BLaER1 treated with 17β-estradiol and CSF1 and Interleukin-3, amounts not matched to agents 10 nM and 100 nM (cell line): ENCODE results near the gene COBLL1.

Experiments used
- H3K27ac ChIP-seq, 11 experiments: shearing (Covaris generic); formaldehyde crosslinking; 2 replicates each; pipeline ENCODE4 v1.8.1; 2022
- H3K27me3 ChIP-seq, 11 experiments: shearing (Covaris generic); formaldehyde crosslinking; 2 replicates each; pipeline ENCODE4 v1.8.1; 2022
- H3K36me3 ChIP-seq, 11 experiments: shearing (Covaris generic); formaldehyde crosslinking; 2 replicates each; pipeline ENCODE4 v1.8.1; 2022
- H3K4me1 ChIP-seq, 10 experiments: shearing (Covaris generic); formaldehyde crosslinking; 2 replicates each; pipeline ENCODE4 v1.8.1; 2022
- H3K4me2 ChIP-seq, 11 experiments: shearing (Covaris generic); formaldehyde crosslinking; 2 replicates each; pipeline ENCODE4 v1.8.1; 2022
- H3K4me3 ChIP-seq, 10 experiments: shearing (Covaris generic); formaldehyde crosslinking; 2 replicates each; pipeline ENCODE4 v1.8.1; 2022
- H3K9ac ChIP-seq, 11 experiments: shearing (Covaris generic); formaldehyde crosslinking; 2 replicates each; pipeline ENCODE4 v1.8.1; 2022
- H3K9me3 ChIP-seq, 11 experiments: shearing (Covaris generic); formaldehyde crosslinking; replicated peaks in 1 of 11; 2 replicates each; pipeline ENCODE4 v1.8.1; 2022
- H4K20me1 ChIP-seq, 11 experiments: shearing (Covaris generic); formaldehyde crosslinking; 2 replicates each; pipeline ENCODE4 v1.8.1; 2022
- Cebpa-rat ChIP-seq, 11 experiments: shearing (Covaris generic); IDR thresholded peaks; 2 replicates each; pipeline ENCODE4 v1.8.1; 2022

Gene COBLL1

GRCh38 chr2:164671664-164672396 is 169.8 kb downstream of the COBLL1 start:
- Histone ChIP-seq H4K20me1 (no peaks in the 10 kb centered on the region), H3K36me3 (no peaks in the 10 kb centered on the region), H3K4me1 (peaks cover 0 to 15% (median 10%) of the 10 kb centered on the region in 10 experiments; a peak in 13 of 20 replicates), H3K27me3 (no peaks in the 10 kb centered on the region), H3K4me2 (no peak overlapping the region), H3K9ac (no peak overlapping the region), H3K4me3 (no peak overlapping the region), H3K9me3 (no peaks in the 10 kb centered on the region), H3K27ac (no peak overlapping the region)
- no peak for TF ChIP-seq Cebpa-rat (IDR thresholded peaks at IDR 0.05)

- H3K4me3 ChIP-seq = no peak overlapping the region
- H3K9me3 ChIP-seq = no peaks in the 10 kb centered on the region
- no peak overlapping the region for H3K4me2 ChIP-seq
- H3K27me3 ChIP-seq = no peaks in the 10 kb centered on the region
- H3K36me3 ChIP-seq = no peaks in the 10 kb centered on the region
- H3K4me1 ChIP-seq = peaks cover 0 to 15% (median 10%) of the 10 kb centered on the region in 10 experiments; a peak in 13 of 20 replicates
- no peaks in the 10 kb centered on the region for H4K20me1 ChIP-seq
- no peak for TF ChIP-seq Cebpa-rat (IDR thresholded peaks at IDR 0.05)
- no peak overlapping the region for H3K27ac ChIP-seq
- H3K9ac ChIP-seq = no peak overlapping the region
These were observed 172.3 kb downstream of the COBLL1 start for GRCh38 chr2:164669291-164669690.

- Histone ChIP-seq H3K36me3 (no peaks in the 10 kb centered on the region), H4K20me1 (no peaks in the 10 kb centered on the region), H3K27me3 (no peaks in the 10 kb centered on the region), H3K4me3 (no peak overlapping the region), H3K4me1 (peaks cover 0 to 15% (median 10%) of the 10 kb centered on the region in 10 experiments; a peak in 13 of 20 replicates), H3K9me3 (no peaks in the 10 kb centered on the region), H3K4me2 (peak overlapping the region in 8 of 11 experiments; percentile 14 to 64 (median 54); a peak in 15 of 22 replicates), H3K27ac (no peak overlapping the region), H3K9ac (no peak overlapping the region)
- TF ChIP-seq Cebpa-rat (IDR thresholded peaks at IDR 0.05) = no peak
These were observed 174.1 kb downstream of the COBLL1 start for GRCh38 chr2:164667566-164667965.

GRCh38 chr2:164664070-164664469 is 177.6 kb downstream of the COBLL1 start:
- TF ChIP-seq Cebpa-rat (IDR thresholded peaks at IDR 0.05) = no peak

GRCh38 chr2:164662868-164663631 is 178.6 kb downstream of the COBLL1 start:
- peaks cover 0 to 10% (median 7%) of the 10 kb centered on the region in 10 experiments; a peak in 13 of 20 replicates for H3K4me1 ChIP-seq
- H3K27me3 ChIP-seq = no peaks in the 10 kb centered on the region
- H3K9ac ChIP-seq = no peak overlapping the region
- H4K20me1 ChIP-seq = no peaks in the 10 kb centered on the region
- no peak overlapping the region for H3K27ac ChIP-seq
- 0 out of 22 replicates have a peak, but pooled peaks cover 0 to under 1% (median 0%) of the 10 kb centered on the region in 11 experiments for H3K9me3 ChIP-seq
- TF ChIP-seq Cebpa-rat (IDR thresholded peaks at IDR 0.05) = no peak
- no peak overlapping the region for H3K4me2 ChIP-seq
- H3K4me3 ChIP-seq = no peak overlapping the region
- H3K36me3 ChIP-seq = no peaks in the 10 kb centered on the region

More at GRCh38 chr2:164664070-164664469, 177.6 kb downstream of the COBLL1 start:
- no peak overlapping the region for H3K4me2 ChIP-seq
- no peaks in the 10 kb centered on the region for H4K20me1 ChIP-seq
- H3K36me3 ChIP-seq = no peaks in the 10 kb centered on the region
- no peaks in the 10 kb centered on the region for H3K27me3 ChIP-seq
- peaks cover 0 to 15% (median 10%) of the 10 kb centered on the region in 10 experiments; a peak in 13 of 20 replicates for H3K4me1 ChIP-seq
- no peak overlapping the region for H3K27ac ChIP-seq
- no peak overlapping the region for H3K9ac ChIP-seq
- no peaks in the 10 kb centered on the region for H3K9me3 ChIP-seq
- H3K4me3 ChIP-seq = no peak overlapping the region

- H3K36me3 ChIP-seq = no peaks in the 10 kb centered on the region
- H3K27me3 ChIP-seq = no peaks in the 10 kb centered on the region
- H3K9ac ChIP-seq = no peak overlapping the region
- H4K20me1 ChIP-seq = no peaks in the 10 kb centered on the region
- no peak overlapping the region for H3K27ac ChIP-seq
- H3K4me1 ChIP-seq = peaks cover 0 to under 1% (median 0%) of the 10 kb centered on the region in 10 experiments; a peak in 1 of 20 replicates
- H3K9me3 ChIP-seq = 0 out of 22 replicates have a peak, but pooled peaks cover 0 to 5% (median 0%) of the 10 kb centered on the region in 11 experiments
- TF ChIP-seq Cebpa-rat (IDR thresholded peaks at IDR 0.05) = no peak
- no peak overlapping the region for H3K4me3 ChIP-seq
- no peak overlapping the region for H3K4me2 ChIP-seq
These were observed 179.6 kb downstream of the COBLL1 start for GRCh38 chr2:164662066-164662465.

GRCh38 chr2:164661349-164661748 is 180.3 kb downstream of the COBLL1 start:
- Histone ChIP-seq H4K20me1 (no peaks in the 10 kb centered on the region), H3K4me2 (no peak overlapping the region), H3K27ac (no peak overlapping the region), H3K9ac (no peak overlapping the region), H3K9me3 (0 out of 22 replicates have a peak, but pooled peaks cover 0 to 5% (median 0%) of the 10 kb centered on the region in 11 experiments), H3K36me3 (no peaks in the 10 kb centered on the region), H3K4me1 (no peaks in the 10 kb centered on the region), H3K4me3 (no peak overlapping the region), H3K27me3 (no peaks in the 10 kb centered on the region)
- TF ChIP-seq Cebpa-rat (IDR thresholded peaks at IDR 0.05) = no peak

- Histone ChIP-seq H3K4me2 (no peak overlapping the region), H3K9me3 (0 out of 22 replicates have a peak, but pooled peaks cover 0 to 5% (median 0%) of the 10 kb centered on the region in 11 experiments)
These were observed 184.5 kb downstream of the COBLL1 start for GRCh38 chr2:164657129-164657528.

GRCh38 chr2:164655750-164656149 is 185.9 kb downstream of the COBLL1 start:
- H3K9me3 ChIP-seq = peaks cover under 1 to 14% (median 7%) of the 10 kb centered on the region in 11 experiments; a peak in 11 of 22 replicates
- TF ChIP-seq Cebpa-rat (IDR thresholded peaks at IDR 0.05) = no peak
- no peaks in the 10 kb centered on the region for H4K20me1 ChIP-seq
- H3K4me3 ChIP-seq = no peak overlapping the region
- no peak overlapping the region for H3K4me2 ChIP-seq
- H3K36me3 ChIP-seq = no peaks in the 10 kb centered on the region
- no peak overlapping the region for H3K27ac ChIP-seq
- no peaks in the 10 kb centered on the region for H3K4me1 ChIP-seq
- no peak overlapping the region for H3K9ac ChIP-seq
- no peaks in the 10 kb centered on the region for H3K27me3 ChIP-seq

More at GRCh38 chr2:164657129-164657528, 184.5 kb downstream of the COBLL1 start:
- H3K9ac ChIP-seq = no peak overlapping the region
- no peak overlapping the region for H3K27ac ChIP-seq
- H3K4me3 ChIP-seq = no peak overlapping the region
- no peak for TF ChIP-seq Cebpa-rat (IDR thresholded peaks at IDR 0.05)
- no peaks in the 10 kb centered on the region for H3K4me1 ChIP-seq
- no peaks in the 10 kb centered on the region for H4K20me1 ChIP-seq
- no peaks in the 10 kb centered on the region for H3K27me3 ChIP-seq
- no peaks in the 10 kb centered on the region for H3K36me3 ChIP-seq
